Endothelial cell (in vitro differentiated cells): ENCODE measurements around the gene CYGB. TPM values are rescaled to one million over a fixed set of nuclear protein-coding genes. Genes with fewer than 3 reads are reported as not detected.
"Not testable (repeated sequence)": the region's sequence is repeated elsewhere in the genome, so short reads cannot be mapped to it uniquely, and the experiment has no call there.

Experiments used
- DNase-seq: peaks from one replicate; pipeline ENCODE4 v3.0.0; 2021; ENCODE audit warnings: low spot score
- H3K27ac Mint-ChIP-seq: one replicate; pipeline ENCODE4 v1.8.0; 2021; ENCODE audit warnings: mixed read lengths, inconsistent platforms; ENCODE audit not compliant: unreplicated experiment
- H3K27me3 Mint-ChIP-seq: one replicate; pipeline ENCODE4 v1.8.0; 2021; ENCODE audit warnings: mild to moderate bottlenecking, moderate library complexity, mixed read lengths, inconsistent platforms; ENCODE audit not compliant: unreplicated experiment
- H3K36me3 Mint-ChIP-seq: one replicate; pipeline ENCODE4 v1.8.0; 2021; ENCODE audit warnings: mild to moderate bottlenecking, low read depth, mixed read lengths, inconsistent platforms; ENCODE audit not compliant: unreplicated experiment
- H3K4me1 Mint-ChIP-seq: one replicate; pipeline ENCODE4 v1.8.0; 2021; ENCODE audit warnings: mild to moderate bottlenecking, mixed read lengths, inconsistent platforms; ENCODE audit not compliant: unreplicated experiment
- H3K4me3 Mint-ChIP-seq: one replicate; pipeline ENCODE4 v1.8.0; 2021; ENCODE audit warnings: mild to moderate bottlenecking, mixed read lengths, inconsistent platforms; ENCODE audit not compliant: unreplicated experiment
- H3K9me3 Mint-ChIP-seq: one replicate; pipeline ENCODE4 v1.8.0; 2021; ENCODE audit warnings: mixed read lengths, inconsistent platforms; ENCODE audit not compliant: unreplicated experiment
- CTCF ChIP-seq: fragments of 200-600 bp; sonication (generic); IDR thresholded peaks from one replicate; pipeline ENCODE4 v1.5.0; 2021; ENCODE audit warnings: antibody characterized with exemption; ENCODE audit not compliant: unreplicated experiment
- total RNA-seq: library from RNA; stranded (reverse); fragmentation: NEBNext Ultra II Directional; extraction: Animal tissue kit (Norgen Biotek cat#: 25700); gene quantifications from one replicate; pipeline ENCODE4 v1.2.1, GENCODE V29; 2021; ENCODE audit not compliant: unreplicated experiment

The CYGB gene
- total RNA-seq, 1 donor from 2014 or later = 0.51 TPM

GRCh38 chr17:76567634-76568432 is 30.3 kb upstream of the CYGB start:
- Mint-ChIP-seq H3K27me3 (peaks cover 8% of the 10 kb centered on the region), H3K4me1 (peaks cover 7% of the 10 kb centered on the region), H3K36me3 (peaks cover 5% of the 10 kb centered on the region), H3K4me3 (no peak overlapping the region), H3K27ac (no peak overlapping the region), H3K9me3 (no peaks in the 10 kb centered on the region)
- no peak for TF ChIP-seq CTCF
- DNase-seq = no peak

- Mint-ChIP-seq H3K4me1 (peaks cover 10% of the 10 kb centered on the region), H3K27ac (no peak overlapping the region), H3K9me3 (no peaks in the 10 kb centered on the region), H3K36me3 (peaks cover 8% of the 10 kb centered on the region), H3K27me3 (peaks cover 3% of the 10 kb centered on the region), H3K4me3 (no peak overlapping the region)
- no peak for TF ChIP-seq CTCF
- no peak for DNase-seq
Observed at GRCh38 chr17:76566988-76567431, 29.5 kb upstream of the CYGB start.

- peaks cover 11% of the 10 kb centered on the region for H3K36me3 Mint-ChIP-seq
- H3K27ac Mint-ChIP-seq = no peak overlapping the region
- TF ChIP-seq CTCF = no peak
- no peaks in the 10 kb centered on the region for H3K9me3 Mint-ChIP-seq
- H3K4me1 Mint-ChIP-seq = peaks cover 12% of the 10 kb centered on the region
- H3K4me3 Mint-ChIP-seq = no peak overlapping the region
- H3K27me3 Mint-ChIP-seq = peaks cover 3% of the 10 kb centered on the region
- DNase-seq = no peak
Observed at GRCh38 chr17:76566613-76566943, 29.1 kb upstream of the CYGB start.

GRCh38 chr17:76565728-76566612 is 28.5 kb upstream of the CYGB start:
- no peak for DNase-seq
- Mint-ChIP-seq H3K4me1 (peaks cover 14% of the 10 kb centered on the region), H3K9me3 (no peaks in the 10 kb centered on the region), H3K27me3 (peaks cover 3% of the 10 kb centered on the region), H3K4me3 (no peak overlapping the region), H3K27ac (no peak overlapping the region), H3K36me3 (peaks cover 13% of the 10 kb centered on the region)
- TF ChIP-seq CTCF = no peak

- H3K9me3 Mint-ChIP-seq, H3K27me3 Mint-ChIP-seq, H3K27ac Mint-ChIP-seq, DNase-seq: not testable (repeated sequence)
- peaks cover 14% of the 10 kb centered on the region for H3K4me1 Mint-ChIP-seq
- H3K4me3 Mint-ChIP-seq = peak overlapping the region; percentile 50
- H3K36me3 Mint-ChIP-seq = peaks cover 13% of the 10 kb centered on the region
Observed at GRCh38 chr17:76564991-76565727, 27.6 kb upstream of the CYGB start.

GRCh38 chr17:76563359-76563758 is 25.9 kb upstream of the CYGB start:
- not testable (repeated sequence) for H3K27me3 Mint-ChIP-seq, H3K9me3 Mint-ChIP-seq, H3K4me3 Mint-ChIP-seq, DNase-seq
- Mint-ChIP-seq H3K4me1 (peaks cover 18% of the 10 kb centered on the region), H3K27ac (peak overlapping the region; percentile 61), H3K36me3 (peaks cover 13% of the 10 kb centered on the region)
